H1 (cell line): ENCODE data around the gene LRRC37A. TPM values are rescaled to one million over a fixed set of nuclear protein-coding genes. Genes with fewer than 3 reads are reported as not detected.
"Not testable (repeated sequence)": the region's sequence is repeated elsewhere in the genome, so short reads cannot be mapped to it uniquely, and the experiment has no call there.

Experiments
- CTCF ChIA-PET: fragments of 300-600 bp; sonication (Branson Sonifier 250); formaldehyde crosslinking; loops from one replicate; lab custom pipeline; 2021; ENCODE audit not compliant: partially characterized antibody; lab: Charles Lee
- POLR2A ChIA-PET: fragments of 300-600 bp; sonication (Branson Sonifier 250); formaldehyde crosslinking; loops from one replicate; lab custom pipeline; 2021; ENCODE audit warnings: inconsistent platforms; ENCODE audit not compliant: partially characterized antibody; lab: Charles Lee
- DNase-seq, 2 experiments: peaks; one replicate each; pipeline versions ENCODE4 v3.0.0 to v3.0.0-alpha.2; 2010 to 2022; ENCODE audit warnings: low spot score in 2 of 2, low read depth in 1 of 2, mixed read lengths in 1 of 2
- FAIRE-seq: peaks from 2 replicates; lab custom pipeline; 2011; peaks lifted over from hg19 to GRCh38; lab: Jason Lieb, UNC
- H2AFZ ChIP-seq: 2 replicates; pipeline ENCODE4 v1.8.1; 2012; ENCODE audit warnings: low read length, inconsistent platforms
- H2AK5ac ChIP-seq: 2 replicates; pipeline ENCODE4 v1.6.1; 2013; ENCODE audit warnings: low read depth, low read length
- H2BK120ac ChIP-seq: replicated peaks from 2 replicates; pipeline ENCODE3; 2013; ENCODE audit warnings: low read depth, low read length, inconsistent platforms
- H2BK12ac ChIP-seq: 2 replicates; pipeline ENCODE4 v1.6.1; 2013; ENCODE audit warnings: low read depth, low read length
- H2BK15ac ChIP-seq: 2 replicates; pipeline ENCODE4 v1.6.1; 2013; ENCODE audit warnings: low read length
- H2BK20ac ChIP-seq: 2 replicates; pipeline ENCODE4 v1.6.1; 2013; ENCODE audit warnings: low read length
- H2BK5ac ChIP-seq: 2 replicates; pipeline ENCODE4 v1.6.1; 2013; ENCODE audit warnings: low read depth, low read length
- H3K14ac ChIP-seq: 2 replicates; pipeline ENCODE4 v1.6.1; 2013; ENCODE audit warnings: inconsistent platforms; ENCODE audit not compliant: insufficient read length
- H3K18ac ChIP-seq: 2 replicates; pipeline ENCODE4 v1.6.1; 2013; ENCODE audit warnings: low read length; ENCODE audit errors: extremely low read depth
- H3K23ac ChIP-seq: 2 replicates; pipeline ENCODE4 v1.6.1; 2013; ENCODE audit warnings: inconsistent platforms; ENCODE audit not compliant: insufficient read length
- H3K23me2 ChIP-seq: 2 replicates; pipeline ENCODE4 v1.6.1; 2013; ENCODE audit warnings: low read depth, low read length
- H3K27ac ChIP-seq: 2 replicates; pipeline ENCODE4 v1.6.1; 2011; ENCODE audit warnings: low read depth, low read length, inconsistent platforms
- H3K27me3 ChIP-seq, 4 experiments: replicated peaks in 1 of 4; 1 replicate in 1 of 4; 2 replicates in 3 of 4; pipeline versions ENCODE4 v1.6.1 to v1.8.1; 2011 to 2013; ENCODE audit warnings: low read length in 3 of 4, mild to moderate bottlenecking in 3 of 4, inconsistent platforms in 2 of 4, mixed read lengths in 2 of 4, moderate library complexity in 1 of 4; ENCODE audit not compliant: control insufficient read depth in 3 of 4, insufficient read depth in 3 of 4; ENCODE audit errors: extremely low read depth in 1 of 4
- H3K36me3 ChIP-seq, 4 experiments: 2 replicates each; pipeline versions ENCODE4 v1.6.1 to v1.8.1; 2011 to 2013; ENCODE audit warnings: mild to moderate bottlenecking in 4 of 4, low read length in 3 of 4, moderate library complexity in 2 of 4, control low read depth in 1 of 4, inconsistent platforms in 1 of 4; ENCODE audit not compliant: insufficient read depth in 4 of 4, control insufficient read depth in 2 of 4
- H3K4ac ChIP-seq: replicated peaks from 2 replicates; pipeline ENCODE3; 2013; ENCODE audit warnings: low read length, low read depth, mixed read lengths, inconsistent platforms; ENCODE audit not compliant: insufficient read length
- H3K4me1 ChIP-seq, 4 experiments: replicated peaks in 1 of 4; 1 replicate in 1 of 4; 2 replicates in 3 of 4; pipeline versions ENCODE4 v1.6.1 to v1.8.1; 2011 to 2013; ENCODE audit warnings: low read length in 3 of 4, inconsistent platforms in 2 of 4, mixed read lengths in 1 of 4; ENCODE audit not compliant: insufficient read depth in 4 of 4, control insufficient read depth in 3 of 4
- H3K4me2 ChIP-seq, 2 experiments: 2 replicates each; pipeline versions ENCODE4 v1.6.1 to v1.8.1; 2011 to 2013; ENCODE audit warnings: low read depth in 2 of 2, low read length in 2 of 2, control low read depth in 1 of 2, inconsistent platforms in 1 of 2, mild to moderate bottlenecking in 1 of 2; ENCODE audit not compliant: insufficient read depth in 1 of 2
- H3K4me3 ChIP-seq, 4 experiments: fragments of 200-600, 300-600 bp in 1 of 4; sonication (generic), shearing (Covaris generic), sonication (Bioruptor Twin) in 1 of 4; 2 replicates each; pipeline versions ENCODE4 v1.5.1 to v1.8.1; 2011 to 2016; ENCODE audit warnings: low read length in 4 of 4, low read depth in 3 of 4, control low read depth in 2 of 4, inconsistent platforms in 2 of 4, mild to moderate bottlenecking in 2 of 4, mixed read lengths in 1 of 4, moderate library complexity in 1 of 4; ENCODE audit not compliant: insufficient read depth in 2 of 4; ENCODE audit errors: extremely low read depth in 1 of 4
- H3K56ac ChIP-seq: replicated peaks from 2 replicates; pipeline ENCODE3; 2013; ENCODE audit warnings: low read depth, mild to moderate bottlenecking, mixed read lengths, low read length, inconsistent platforms; ENCODE audit not compliant: insufficient read length
- H3K79me1 ChIP-seq: 2 replicates; pipeline ENCODE4 v1.6.1; 2013; ENCODE audit warnings: low read depth, low read length, control low read depth
- H3K79me2 ChIP-seq, 2 experiments: 2 replicates each; pipeline versions ENCODE4 v1.6.1 to v1.8.1; 2012 to 2013; ENCODE audit warnings: low read length in 2 of 2, mild to moderate bottlenecking in 2 of 2, inconsistent platforms in 1 of 2; ENCODE audit not compliant: insufficient read depth in 2 of 2, control insufficient read depth in 1 of 2
- H3K9ac ChIP-seq, 4 experiments: replicated peaks in 1 of 4; 1 replicate in 1 of 4; 2 replicates in 3 of 4; pipeline versions ENCODE4 v1.6.1 to v1.8.1; 2011 to 2013; ENCODE audit warnings: low read depth in 3 of 4, low read length in 3 of 4, control low read depth in 2 of 4, mild to moderate bottlenecking in 2 of 4, moderate library complexity in 2 of 4, inconsistent platforms in 1 of 4; ENCODE audit errors: extremely low read depth in 1 of 4
- H3K9me3 ChIP-seq, 2 experiments: 2 replicates each; pipeline versions ENCODE4 v1.6.1 to v1.8.1; 2012 to 2013; ENCODE audit warnings: mild to moderate bottlenecking in 2 of 2, moderate library complexity in 2 of 2, control low read depth in 1 of 2, inconsistent platforms in 1 of 2, low read depth in 1 of 2, low read length in 1 of 2, mixed read lengths in 1 of 2; ENCODE audit not compliant: insufficient read depth in 2 of 2
- H4K20me1 ChIP-seq, 2 experiments: replicated peaks in 1 of 2; 2 replicates each; pipeline versions ENCODE3 to v1.8.1; 2011 to 2013; ENCODE audit warnings: inconsistent platforms in 2 of 2, low read length in 2 of 2, mild to moderate bottlenecking in 1 of 2; ENCODE audit not compliant: insufficient read depth in 2 of 2, control insufficient read depth in 1 of 2
- H4K5ac ChIP-seq: 2 replicates; pipeline ENCODE4 v1.6.1; 2013; ENCODE audit warnings: low read length, low read depth, mixed read lengths, inconsistent platforms; ENCODE audit not compliant: insufficient read length
- H4K8ac ChIP-seq: 2 replicates; pipeline ENCODE4 v1.8.0; 2013; ENCODE audit warnings: mild to moderate bottlenecking, moderate library complexity, low read length, inconsistent platforms; ENCODE audit not compliant: insufficient read depth; ENCODE audit errors: extremely low read depth
- H4K91ac ChIP-seq: replicated peaks from 2 replicates; pipeline ENCODE3; 2013; ENCODE audit warnings: low read length, mixed read lengths, inconsistent platforms; ENCODE audit not compliant: insufficient read length
- WGBS, 2 experiments: shearing (Covaris generic) in 1 of 2; methylation state at CpG; one replicate each; pipeline versions ENCODE4 v1.1.6 to v1.1.7; 2013 to 2015; ENCODE audit warnings: low lambda C conversion rate in 2 of 2, mixed read lengths in 2 of 2, inconsistent platforms in 1 of 2, low coverage in 1 of 2, missing lambda C conversion rate in 1 of 2; ENCODE audit not compliant: insufficient replicate concordance in 2 of 2, insufficient coverage in 1 of 2, insufficient read length in 1 of 2; ENCODE audit errors: extremely low coverage in 1 of 2, missing lambda C conversion rate in 1 of 2; 5-methylcytosine and 5-hydroxymethylcytosine counted together
- polyA plus RNA-seq, 7 experiments: library from polyadenylated mRNA; depleted of rRNA in 3 of 7; stranded (reverse) in 5 of 7; unstranded in 2 of 7; fragments of >200 nt in 5 of 7; fragments of 200-250 nt in 2 of 7; gene quantifications; 1 replicate in 5 of 7; 2 replicates in 1 of 7; 4 replicates in 1 of 7; pipeline versions ENCODE4 v1.2.1 to v1.2.3, GENCODE V29; 2011 to 2013; ENCODE audit warnings: missing spikeins in 2 of 7, mixed read lengths in 2 of 7
- total RNA-seq: library from RNA; stranded (reverse); fragmentation: NEBNext Ultra II Directional; extraction: Animal tissue kit (Norgen Biotek cat#: 25700); gene quantifications from 2 replicates; pipeline ENCODE4 v1.2.1, GENCODE V29; 2021

LRRC37A gene
- total and polyA plus RNA-seq, 2 of the 8 experiments (the other 6 are each of a cell fraction or from before 2014, with no cell fraction given): 1.4 to 2.9 TPM

- H2AK5ac ChIP-seq, H3K18ac ChIP-seq, H4K5ac ChIP-seq, H3K27ac ChIP-seq, H3K9me3 ChIP-seq, H3K4me2 ChIP-seq, H3K23ac ChIP-seq, H4K20me1 ChIP-seq, H4K91ac ChIP-seq, H2BK15ac ChIP-seq, H3K4ac ChIP-seq, H2AFZ ChIP-seq, H3K14ac ChIP-seq, H2BK12ac ChIP-seq, H3K4me3 ChIP-seq, H2BK5ac ChIP-seq, H3K4me1 ChIP-seq, H3K9ac ChIP-seq, H2BK120ac ChIP-seq, H3K27me3 ChIP-seq, H2BK20ac ChIP-seq, H3K79me1 ChIP-seq, H3K79me2 ChIP-seq, H3K56ac ChIP-seq, POLR2A ChIA-PET, H4K8ac ChIP-seq, FAIRE-seq, H3K23me2 ChIP-seq, H3K36me3 ChIP-seq, DNase-seq: not testable (repeated sequence)
- WGBS, 2 experiments: 93% methylated on average over 3 of the region's 6 CpGs; no CpG with 5 or more reads in 1 of the 2 experiments
- CTCF ChIA-PET: interaction anchor here (0.9 kb wide), 1 partner anchor 33 kb away, joined by 3 read pairs; no protein-coding TSS in a partner anchor
Measured at GRCh38 chr17:46254215-46254614, 40.7 kb upstream of the LRRC37A start.

- not testable (repeated sequence) for H4K5ac ChIP-seq, H2BK15ac ChIP-seq, H3K79me1 ChIP-seq, H3K4me1 ChIP-seq, H3K23me2 ChIP-seq, H2AFZ ChIP-seq, H3K4ac ChIP-seq, H3K27ac ChIP-seq, H3K14ac ChIP-seq, H3K79me2 ChIP-seq, H3K56ac ChIP-seq, H3K23ac ChIP-seq, H3K36me3 ChIP-seq, H2BK12ac ChIP-seq, FAIRE-seq, H4K91ac ChIP-seq, H4K20me1 ChIP-seq, H3K18ac ChIP-seq, H2BK120ac ChIP-seq, H3K4me3 ChIP-seq, H3K9ac ChIP-seq, H3K27me3 ChIP-seq, H3K4me2 ChIP-seq, H2BK5ac ChIP-seq, H2BK20ac ChIP-seq, H4K8ac ChIP-seq, H3K9me3 ChIP-seq, H2AK5ac ChIP-seq, DNase-seq
- ChIA-PET POLR2A (interaction anchor here (0.6 kb wide), 1 partner anchor 557 kb away, joined by 3 read pairs; no protein-coding TSS in a partner anchor), CTCF (interaction anchor here (0.6 kb wide), 1 partner anchor 11 kb away, joined by 3 read pairs; no protein-coding TSS in a partner anchor)
- WGBS, 2 experiments: 92% methylated on average over 1 of the region's 1 CpG; no CpG with 5 or more reads in 1 of the 2 experiments
Measured at GRCh38 chr17:46256369-46256768, 38.6 kb upstream of the LRRC37A start.
